Gastrocnemius medialis (tissue), 4 donors: Measurements from ENCODE around the gene TGM3. TPM values are rescaled to one million over a fixed set of nuclear protein-coding genes. Genes with fewer than 3 reads are reported as not detected.

Source experiments
- ATAC-seq, 2 donors: fragments of 150-250 bp; one replicate each; pipeline ENCODE4 v1.9.1; 2016
- DNase-seq, 2 donors: peaks; one replicate each; pipeline ENCODE4 v3.0.0-alpha.2; 2019
- H3K27ac ChIP-seq, 4 donors: fragments of 200-600 bp; sonication (generic); 1 replicate in 1 of 4; 2 replicates in 3 of 4; pipeline ENCODE4 v1.5.1; 2016 to 2018; ENCODE audit warnings: mild to moderate bottlenecking in 2 of 4, moderate library complexity in 1 of 4
- H3K27me3 ChIP-seq, 3 donors: fragments of 200-600 bp; sonication (generic) in 2 of 3; 1 replicate in 1 of 3; 2 replicates in 2 of 3; pipeline versions ENCODE4 v1.5.1 to v1.6.0; 2016 to 2019; ENCODE audit warnings: mild to moderate bottlenecking in 1 of 3, moderate library complexity in 1 of 3
- H3K36me3 ChIP-seq, 2 donors: fragments of 200-600 bp; sonication (generic) in 1 of 2; one replicate each; pipeline ENCODE4 v1.5.1; 2017 to 2018
- H3K4me1 ChIP-seq, 2 donors: fragments of 200-600 bp; sonication (generic) in 1 of 2; one replicate each; pipeline ENCODE4 v1.5.1; 2016 to 2017; ENCODE audit warnings: mild to moderate bottlenecking in 2 of 2
- H3K4me3 ChIP-seq, 4 donors: fragments of 200-600 bp; sonication (generic) in 3 of 4; 1 replicate in 1 of 4; 2 replicates in 3 of 4; pipeline ENCODE4 v1.5.1; 2016 to 2019; ENCODE audit warnings: mild to moderate bottlenecking in 2 of 4
- H3K9me3 ChIP-seq, 3 donors: fragments of 200-600 bp; sonication (generic) in 2 of 3; 1 replicate in 1 of 3; 2 replicates in 2 of 3; pipeline ENCODE4 v1.5.1; 2016 to 2019
- CTCF ChIP-seq, 5 experiments: fragments of 450-650 bp in 3 of 5; fragments of 200-600 bp in 2 of 5; sonication (generic) in 2 of 5; IDR thresholded peaks in 4 of 5; conservative IDR thresholded peaks in 1 of 5; 1 replicate in 4 of 5; 2 replicates in 1 of 5; pipeline ENCODE4 v1.5.1; 2016 to 2019; ENCODE audit warnings: antibody characterized with exemption in 5 of 5, mild to moderate bottlenecking in 3 of 5, moderate library complexity in 3 of 5
- POLR2A ChIP-seq, 2 donors: fragments of 450-650 bp; IDR thresholded peaks; one replicate each; pipeline ENCODE4 v1.6.1; 2017; ENCODE audit warnings: antibody characterized with exemption in 2 of 2, mild to moderate bottlenecking in 2 of 2, moderate library complexity in 2 of 2
- in situ Hi-C, 4 donors: fragments of 200-750 bp; cut with MboI; loops; one replicate each; pipeline versions ENCODE4 v1.15.0 to v1.8.0; 2017; ENCODE audit warnings: low sequenced_read_pairs in 4 of 4
- intact Hi-C: fragments of 100-400 bp; cut with DNase I; formaldehyde crosslinking; loops from one replicate; pipeline ENCODE4 v1.15.1; 2023; ENCODE audit warnings: low total_unique reads
- total RNA-seq, 4 donors: library from RNA; depleted of rRNA; stranded (reverse); fragments of >200 nt; gene quantifications; one replicate each; pipeline versions ENCODE4 v1.1.0 to v1.2.3, GENCODE V29; 2016

Gene TGM3
- total RNA-seq, 4 donors from 2014 or later = not detected

- Histone ChIP-seq H3K9me3 (no peaks in the 10 kb centered on the region), H3K27ac (no peak overlapping the region), H3K4me1 (no peaks in the 10 kb centered on the region), H3K4me3 (no peak overlapping the region), H3K27me3 (no peaks in the 10 kb centered on the region), H3K36me3 (no peaks in the 10 kb centered on the region)
- intact Hi-C loops (no loop called here), in situ Hi-C loops (no loop called here)
- ATAC-seq (no peak), DNase-seq (no peak)
- TF ChIP-seq CTCF (IDR thresholded peaks at IDR 0.05 in 4 of 5, conservative IDR thresholded peaks at IDR 0.05 in 1 of 5) (no peak), POLR2A (IDR thresholded peaks at IDR 0.05) (no peak)
Measured at GRCh38 chr20:2333821-2334220, 38.0 kb downstream of the TGM3 start.

DNA sequence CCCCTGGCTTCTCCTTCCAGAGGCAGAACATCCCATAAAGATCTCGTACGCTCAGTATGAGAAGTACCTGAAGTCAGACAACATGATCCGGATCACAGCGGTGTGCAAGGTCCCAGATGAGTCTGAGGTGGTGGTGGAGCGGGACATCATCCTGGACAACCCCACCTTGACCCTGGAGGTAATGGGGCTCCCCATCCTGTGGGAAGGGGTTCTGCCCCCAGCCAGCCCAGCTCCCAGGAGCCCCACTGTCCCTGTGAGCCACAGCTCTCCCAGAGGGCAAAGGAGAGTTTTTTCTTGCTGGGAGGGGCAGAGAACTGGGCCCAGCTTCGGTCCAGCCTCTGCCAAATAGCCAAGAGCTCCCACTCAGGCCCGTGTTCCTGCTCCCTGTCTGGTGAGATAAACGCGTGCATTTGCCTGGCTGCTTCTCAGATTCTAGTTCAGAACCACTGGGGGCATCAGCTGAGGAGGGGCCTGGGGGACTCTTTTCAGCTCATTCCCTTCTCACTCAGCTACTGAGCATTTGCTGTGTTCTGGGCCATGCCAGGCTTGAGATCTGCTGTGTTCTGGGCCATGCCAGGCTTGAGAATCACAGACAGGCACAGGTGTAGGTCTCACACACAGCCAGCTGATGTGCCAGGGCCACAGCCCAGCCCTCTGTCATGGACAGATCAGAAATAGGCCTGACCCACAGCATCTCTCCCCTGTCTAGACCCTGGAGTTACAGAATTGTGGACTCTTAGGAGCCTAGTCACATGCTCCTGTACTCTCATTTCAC, 39.5 kb downstream of the TGM3 start:
- Histone ChIP-seq H3K27ac (no peak overlapping the region), H3K36me3 (no peaks in the 10 kb centered on the region), H3K27me3 (no peaks in the 10 kb centered on the region), H3K4me3 (no peak overlapping the region), H3K4me1 (no peaks in the 10 kb centered on the region), H3K9me3 (no peaks in the 10 kb centered on the region)
- ATAC-seq (no peak), DNase-seq (no peak)
- in situ Hi-C loops = no loop called here
- intact Hi-C loops = no loop called here
- TF ChIP-seq CTCF (IDR thresholded peaks at IDR 0.05 in 4 of 5, conservative IDR thresholded peaks at IDR 0.05 in 1 of 5) (no peak), POLR2A (IDR thresholded peaks at IDR 0.05) (no peak)

DNA sequence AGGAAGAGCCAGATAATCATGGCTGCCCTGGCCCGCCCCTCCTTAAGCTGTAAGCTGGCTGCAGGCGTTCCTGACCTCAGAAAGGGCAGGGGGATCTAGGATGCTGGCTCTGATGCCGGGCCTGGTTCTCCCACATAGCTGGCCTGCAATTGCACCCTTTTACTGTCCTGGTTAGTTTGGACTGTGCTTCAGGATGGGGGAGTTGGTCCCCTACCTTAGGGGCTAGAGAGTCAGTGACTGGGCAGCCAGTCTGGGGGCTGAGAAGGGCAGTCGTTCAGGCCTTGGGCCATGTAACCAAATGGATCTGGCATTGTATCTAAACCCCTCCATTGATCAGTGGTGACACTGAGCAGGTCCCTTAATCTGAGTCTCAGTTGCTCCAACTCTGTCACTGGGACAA, 40.7 kb downstream of the TGM3 start:
- no peak for DNase-seq
- Histone ChIP-seq H3K4me3 (no peak overlapping the region), H3K4me1 (no peaks in the 10 kb centered on the region), H3K27ac (no peak overlapping the region), H3K9me3 (no peaks in the 10 kb centered on the region), H3K27me3 (no peaks in the 10 kb centered on the region), H3K36me3 (no peaks in the 10 kb centered on the region)
- intact Hi-C loops = no loop called here
- ATAC-seq = no peak
- in situ Hi-C loops = no loop called here
- TF ChIP-seq CTCF (IDR thresholded peaks at IDR 0.05 in 4 of 5, conservative IDR thresholded peaks at IDR 0.05 in 1 of 5) (no peak), POLR2A (IDR thresholded peaks at IDR 0.05) (no peak)

GRCh38 chr20:2337142-2337541, 41.3 kb downstream of the TGM3 start:
- in situ Hi-C loops (no loop called here), intact Hi-C loops (no loop called here)
- no peaks in the 10 kb centered on the region for H3K36me3 ChIP-seq
- no peak for DNase-seq
- H3K27ac ChIP-seq = no peak overlapping the region
- ATAC-seq = no peak
- H3K27me3 ChIP-seq = no peaks in the 10 kb centered on the region
- no peaks in the 10 kb centered on the region for H3K4me1 ChIP-seq
- no peaks in the 10 kb centered on the region for H3K9me3 ChIP-seq
- TF ChIP-seq POLR2A (IDR thresholded peaks at IDR 0.05) (no peak), CTCF (IDR thresholded peaks at IDR 0.05 in 4 of 5, conservative IDR thresholded peaks at IDR 0.05 in 1 of 5) (no peak)
- H3K4me3 ChIP-seq = no peak overlapping the region
